ENCODE measurements around the gene DLG5.

Gene DLG5

GRCh38 chr10:77756319-77757232, 170.0 kb downstream of the DLG5 start:
- no peak for DNase-seq

GRCh38 chr10:77746047-77746707, 180.4 kb downstream of the DLG5 start:
- DNase-seq: no peak

- DNase-seq: no peak
Observed at GRCh38 chr10:77744245-77744644, 182.3 kb downstream of the DLG5 start.

- no peak for DNase-seq
Observed at GRCh38 chr10:77742172-77742571, 184.4 kb downstream of the DLG5 start.

DNA sequence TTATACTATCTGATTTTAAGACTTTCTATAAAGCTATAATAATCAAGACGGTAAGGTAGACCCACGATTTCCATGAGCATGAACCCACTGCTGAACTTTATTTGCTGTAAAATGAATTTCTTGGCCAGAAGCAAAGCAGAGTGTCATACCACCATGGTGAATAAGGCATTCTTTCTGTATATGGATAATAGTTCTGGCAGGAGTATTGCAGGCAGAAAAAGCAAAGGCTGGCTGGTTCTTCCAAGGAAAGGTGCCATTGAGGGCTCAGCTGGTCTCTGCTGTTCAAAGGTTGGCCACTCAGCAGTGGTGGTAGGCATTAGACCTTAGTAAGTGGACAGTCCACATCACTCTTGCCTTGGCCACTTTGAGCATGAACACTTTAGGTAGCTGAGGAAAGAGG, 184.8 kb downstream of the DLG5 start:
- no peak for DNase-seq

Data from central memory CD4-positive, alpha-beta T cell (primary cell).